Activated CD8-positive, alpha-beta memory T cell treated with anti-CD3 and anti-CD28 coated beads for 4 hours (primary cell): ENCODE results near the gene PAX8.
"Not testable (repeated sequence)": the region's sequence is repeated elsewhere in the genome, so short reads cannot be mapped to it uniquely, and the experiment has no call there.

Experiments
- DNase-seq, 2 donors: peaks; one replicate each; pipeline ENCODE4 v3.0.0-alpha.2; 2020; ENCODE audit warnings: low read depth in 2 of 2

PAX8 gene

DNA sequence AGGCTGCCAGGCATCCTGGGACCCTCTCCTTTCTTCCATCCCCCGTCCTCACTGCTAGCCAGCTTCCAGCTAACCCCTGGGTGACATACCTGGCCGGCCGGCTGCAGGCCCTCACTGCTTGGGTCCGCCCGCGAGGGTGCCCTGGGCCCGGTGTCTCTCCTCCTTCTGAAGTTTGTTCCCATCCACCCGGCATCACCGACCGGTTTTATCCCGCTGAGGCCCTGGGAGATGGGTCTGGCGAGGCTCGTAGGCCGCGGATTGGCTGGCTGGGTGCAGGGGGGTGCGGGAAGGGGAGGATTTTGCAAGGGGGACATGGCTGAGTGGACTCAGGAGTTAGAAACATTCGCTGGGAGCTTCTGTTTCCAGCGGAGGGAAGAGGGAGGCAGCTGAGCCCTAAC, at the start of gene PAX8:
Gene PAX8, minus strand, starts transcription at position 180 of the 398 bp plus-strand sequence. CDS start 527 bp downstream, outside the sequence.
- no peak for DNase-seq

DNA sequence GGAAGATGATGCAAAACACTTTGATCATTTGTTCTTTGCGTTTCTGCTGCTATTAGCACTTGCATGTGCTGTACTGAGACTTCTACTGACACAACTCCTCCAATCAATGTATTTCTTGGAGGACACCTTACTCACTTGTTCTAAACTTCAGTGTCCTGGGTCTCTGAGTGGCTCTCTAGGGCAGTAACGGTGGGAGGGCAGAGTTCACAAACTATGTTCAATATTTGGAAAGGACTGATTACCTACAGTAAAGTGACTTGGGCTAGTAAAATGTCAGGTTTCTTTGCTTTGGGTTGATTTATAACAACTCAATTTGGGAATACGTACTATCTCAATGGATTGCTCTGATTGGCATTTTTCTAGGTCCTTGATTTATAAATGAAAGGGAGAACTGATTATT, 49.3 kb upstream of the PAX8 start:
- DNase-seq, result no peak

GRCh38 chr2:113325161-113325731, 46.5 kb upstream of the PAX8 start:
- DNase-seq, result not testable (repeated sequence)

DNA sequence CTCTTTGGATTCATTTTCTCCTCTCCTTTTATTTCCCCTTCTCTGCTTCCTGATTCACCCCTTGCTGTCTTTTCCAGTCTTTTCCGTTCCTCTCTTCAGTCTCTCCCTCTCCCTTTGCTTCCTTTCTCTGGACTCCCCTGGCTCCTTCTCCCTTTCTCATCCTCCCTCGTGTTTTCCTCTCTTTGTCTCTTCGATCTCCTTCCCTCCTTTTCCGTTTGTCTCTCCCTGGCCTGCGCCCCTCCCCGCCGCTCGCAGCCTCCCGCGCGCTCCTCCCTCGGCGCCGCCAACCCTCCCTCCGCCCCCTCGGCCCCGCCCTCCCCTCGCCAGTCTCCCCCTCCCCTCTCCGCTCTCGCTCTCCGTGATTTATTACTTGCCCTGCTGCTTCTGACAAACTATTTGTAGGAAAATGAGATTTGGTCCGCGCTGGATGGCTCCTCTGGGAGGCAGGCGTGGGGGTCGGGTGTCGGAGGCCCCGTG, 46.0 kb upstream of the PAX8 start:
- no peak for DNase-seq

- not testable (repeated sequence) for DNase-seq
These were observed 44.4 kb upstream of the PAX8 start for GRCh38 chr2:113323129-113323528.

- not testable (repeated sequence) for DNase-seq
These were observed 41.4 kb upstream of the PAX8 start for GRCh38 chr2:113320106-113320505.

GRCh38 chr2:113318941-113319340, 40.2 kb upstream of the PAX8 start:
- DNase-seq, result not testable (repeated sequence)

GRCh38 chr2:113316085-113316484, 37.4 kb upstream of the PAX8 start:
- no peak for DNase-seq

DNA sequence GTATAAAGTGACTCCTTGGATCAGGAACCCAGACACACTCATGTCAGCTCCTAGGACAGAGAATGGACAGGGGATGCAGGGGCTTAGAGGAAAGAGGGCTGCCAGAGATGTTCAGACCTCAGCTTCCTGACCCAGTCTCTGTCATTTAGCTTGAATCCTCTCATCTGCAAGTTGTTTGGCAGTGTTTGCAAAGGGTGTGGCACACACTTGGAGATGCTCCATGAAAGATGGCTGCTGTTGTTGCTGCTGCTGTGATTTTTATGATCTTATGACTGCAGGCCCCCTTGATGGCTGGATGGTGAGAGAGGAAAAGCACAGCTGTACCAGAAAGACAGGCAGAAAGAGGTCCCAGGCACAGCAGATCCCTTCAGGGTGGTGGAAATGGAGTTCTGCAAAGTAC, 35.9 kb upstream of the PAX8 start:
- DNase-seq, result not testable (repeated sequence)

GRCh38 chr2:113314176-113314575, 35.5 kb upstream of the PAX8 start:
- DNase-seq, result not testable (repeated sequence)

- not testable (repeated sequence) for DNase-seq
These were observed 33.1 kb upstream of the PAX8 start for GRCh38 chr2:113311781-113312180.

- DNase-seq, result not testable (repeated sequence)
These were observed 32.5 kb upstream of the PAX8 start for GRCh38 chr2:113311191-113311590.

GRCh38 chr2:113309655-113310387, 31.1 kb upstream of the PAX8 start:
- DNase-seq, result no peak

GRCh38 chr2:113308784-113309183, 30.1 kb upstream of the PAX8 start:
- not testable (repeated sequence) for DNase-seq

- DNase-seq, result not testable (repeated sequence)
These were observed 27.5 kb upstream of the PAX8 start for GRCh38 chr2:113306207-113306606.

DNA sequence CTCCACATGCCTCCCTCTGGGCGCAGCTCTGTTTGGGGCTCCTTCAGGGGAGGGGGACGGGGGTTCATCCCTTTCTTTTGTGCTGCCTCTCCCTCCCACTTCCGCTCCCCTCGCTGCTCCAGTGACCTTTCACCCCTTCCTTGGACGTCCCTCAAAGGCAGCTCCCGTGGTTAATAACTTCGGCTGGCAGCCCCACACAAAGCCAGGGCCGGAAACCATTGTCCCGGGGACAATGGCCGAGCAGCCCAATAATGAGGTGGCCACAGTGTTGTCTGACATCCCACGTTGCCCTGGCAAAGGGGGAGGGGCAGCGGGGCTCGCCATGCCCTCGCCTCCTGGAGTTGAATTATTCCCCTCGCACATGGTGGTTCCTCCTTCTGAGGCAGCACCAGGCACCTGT, 27.0 kb upstream of the PAX8 start:
- not testable (repeated sequence) for DNase-seq

GRCh38 chr2:113305146-113305545, 26.4 kb upstream of the PAX8 start:
- no peak for DNase-seq

GRCh38 chr2:113304702-113305101, 26.0 kb upstream of the PAX8 start:
- no peak for DNase-seq

- not testable (repeated sequence) for DNase-seq
These were observed 23.7 kb upstream of the PAX8 start for GRCh38 chr2:113302216-113302980.

DNA sequence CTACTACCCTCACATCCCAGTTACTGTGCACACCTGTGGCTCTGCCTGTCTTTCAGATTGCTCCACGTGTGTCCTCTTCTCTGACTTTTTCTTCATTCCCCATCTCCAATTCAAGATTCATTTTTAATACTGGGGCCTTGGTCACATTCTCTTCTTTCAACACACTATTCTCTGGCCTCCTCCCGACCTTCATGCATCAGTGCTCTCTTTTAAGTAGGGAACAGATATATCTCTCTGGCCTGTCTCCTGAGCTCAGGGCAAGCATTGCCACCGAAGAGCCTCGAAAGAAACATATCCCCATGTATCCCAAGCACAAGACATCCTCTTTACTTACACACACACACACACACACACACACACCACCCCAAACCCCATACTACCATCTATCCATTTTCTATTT, 21.6 kb upstream of the PAX8 start:
- no peak for DNase-seq

DNA sequence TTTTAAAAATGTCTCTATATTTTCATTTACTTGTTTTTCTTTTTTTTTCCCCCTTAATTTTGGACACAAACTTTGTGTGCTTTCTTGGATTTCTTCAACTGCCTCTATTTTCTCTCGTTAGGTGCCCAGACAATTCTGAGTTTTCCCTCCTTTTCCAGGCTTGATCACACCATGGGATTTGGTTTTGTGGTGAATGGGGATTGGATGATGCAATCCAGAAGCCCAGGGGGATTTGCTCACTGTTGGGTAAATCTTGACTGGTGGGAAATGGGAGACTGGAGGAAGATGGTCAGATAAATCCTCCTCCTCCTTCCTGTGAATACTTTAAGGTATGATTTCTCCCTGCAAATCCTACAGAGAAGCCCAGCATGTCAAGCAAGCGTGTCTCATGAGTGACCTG, 19.5 kb upstream of the PAX8 start:
- no peak for DNase-seq

GRCh38 chr2:113297590-113297989, 18.9 kb upstream of the PAX8 start:
- DNase-seq, result not testable (repeated sequence)

- DNase-seq, result no peak
These were observed 12.5 kb upstream of the PAX8 start for GRCh38 chr2:113291191-113291590.
